Lung (tissue), 12 donors: ENCODE data around the gene SOBP. TPM values are rescaled to one million over a fixed set of nuclear protein-coding genes. Genes with fewer than 3 reads are reported as not detected.

Experiments
- ATAC-seq: fragments of 200-7000 bp; cut with Tn5 transposase; one replicate; pipeline ENCODE4 v1.9.1; 2020; ENCODE audit warnings: moderate number of reproducible peaks; ENCODE audit not compliant: insufficient read depth, low FRiP score
- DNase-seq, 3 donors: peaks; one replicate each; pipeline ENCODE4 v3.0.0-alpha.2; 2013 to 2017
- H3K27ac ChIP-seq, 2 donors: one replicate each; pipeline ENCODE4 v1.5.1; 2013; ENCODE audit warnings: mild to moderate bottlenecking in 2 of 2, moderate library complexity in 2 of 2, control low read depth in 1 of 2, inconsistent platforms in 1 of 2, low read depth in 1 of 2, low read length in 1 of 2
- H3K27me3 ChIP-seq, 3 donors: one replicate each; pipeline ENCODE4 v1.5.1; 2013; ENCODE audit warnings: low read length in 2 of 3; ENCODE audit not compliant: control insufficient read depth in 3 of 3, insufficient read depth in 3 of 3
- H3K36me3 ChIP-seq, 4 donors: one replicate each; pipeline ENCODE4 v1.5.1; 2013; ENCODE audit warnings: low read length in 4 of 4, mild to moderate bottlenecking in 1 of 4, moderate library complexity in 1 of 4; ENCODE audit not compliant: control insufficient read depth in 4 of 4, insufficient read depth in 4 of 4
- H3K4me1 ChIP-seq, 5 donors: one replicate each; pipeline ENCODE4 v1.5.1; 2013; ENCODE audit warnings: low read length in 5 of 5, mild to moderate bottlenecking in 2 of 5, moderate library complexity in 1 of 5; ENCODE audit not compliant: control insufficient read depth in 5 of 5, insufficient read depth in 5 of 5
- H3K4me3 ChIP-seq: one replicate; pipeline ENCODE4 v1.5.1; 2013; ENCODE audit warnings: mild to moderate bottlenecking, control low read depth, moderate library complexity
- H3K9ac ChIP-seq, 2 donors: one replicate each; pipeline ENCODE4 v1.5.1; 2013; ENCODE audit warnings: low read length in 2 of 2, control low read depth in 1 of 2; ENCODE audit not compliant: insufficient read depth in 1 of 2
- H3K9me3 ChIP-seq, 4 donors: one replicate each; pipeline ENCODE4 v1.5.1; 2013; ENCODE audit warnings: low read length in 3 of 4, mild to moderate bottlenecking in 1 of 4, moderate library complexity in 1 of 4; ENCODE audit not compliant: control insufficient read depth in 4 of 4, insufficient read depth in 3 of 4
- CTCF ChIP-seq: IDR thresholded peaks from 2 replicates; pipeline ENCODE4 v1.5.1; 2012; ENCODE audit warnings: mild to moderate bottlenecking; ENCODE audit errors: control extremely low read depth, extremely low read depth
- WGBS, 2 donors: extraction: QIAGEN DNeasy Blood & Tissue Kit; methylation state at CpG; one replicate each; pipeline ENCODE4 v1.1.7; 2013; 5-methylcytosine and 5-hydroxymethylcytosine counted together
- polyA plus RNA-seq, 2 donors: library from polyadenylated mRNA; stranded (reverse); fragments of 200-250 nt; gene quantifications; one replicate each; pipeline ENCODE4 v1.2.1, GENCODE V29; 2013
- total RNA-seq, 2 donors: library from RNA; depleted of rRNA in 1 of 2; stranded (reverse); fragments of >200 nt in 1 of 2; gene quantifications; one replicate each; pipeline ENCODE4 v1.2.1, GENCODE V29; 2014 to 2021
- donor health status: control.
- donor health status: control.
- donor health status: Bipolar disorder and iron deficiency.
- donor health status: healthy.
- donor health status: DM: yes; HTN: yes; CAD: no.

Gene SOBP
- total and polyA plus RNA-seq, 4 donors: 1.6 to 14.5 (median 5.8) TPM

GRCh38 chr6:107655864-107656263 lies 165.9 kb downstream of the SOBP start:
- H3K36me3 ChIP-seq: no peaks in the 10 kb centered on the region
- H3K27ac ChIP-seq: no peak overlapping the region
- H3K9ac ChIP-seq: no peak overlapping the region
- H3K9me3 ChIP-seq: no peaks in the 10 kb centered on the region
- no peak overlapping the region for H3K4me3 ChIP-seq
- TF ChIP-seq CTCF: no peak
- ATAC-seq: no peak
- no peak for DNase-seq
- WGBS, 2 donors: 89 to 91% methylated on average over 2 of the region's 2 CpGs
- no peaks in the 10 kb centered on the region for H3K27me3 ChIP-seq
- H3K4me1 ChIP-seq: peaks cover 0 to 41% (median 12%) of the 10 kb centered on the region in 5 donors

- no peaks in the 10 kb centered on the region for H3K36me3 ChIP-seq
- H3K9me3 ChIP-seq: no peaks in the 10 kb centered on the region
- H3K9ac ChIP-seq: no peak overlapping the region
- H3K27me3 ChIP-seq: no peaks in the 10 kb centered on the region
- peaks cover 0 to 41% (median 12%) of the 10 kb centered on the region in 5 donors for H3K4me1 ChIP-seq
- H3K4me3 ChIP-seq: no peak overlapping the region
- DNase-seq (peak in 2 of 3 donors; percentile 36 to 52), ATAC-seq (no peak)
- no peak overlapping the region for H3K27ac ChIP-seq
- TF ChIP-seq CTCF: no peak
- 49 to 69% methylated on average over 1 of the region's 1 CpG for WGBS, 2 donors
These were observed 166.5 kb downstream of the SOBP start for GRCh38 chr6:107656401-107656800.

GRCh38 chr6:107656883-107657282 lies 167.0 kb downstream of the SOBP start:
- no peaks in the 10 kb centered on the region for H3K36me3 ChIP-seq
- H3K9me3 ChIP-seq: no peaks in the 10 kb centered on the region
- no peak for DNase-seq
- WGBS, 2 donors: 66 to 74% methylated on average over 8 of the region's 8 CpGs
- peaks cover 0 to 41% (median 12%) of the 10 kb centered on the region in 5 donors for H3K4me1 ChIP-seq
- no peak overlapping the region for H3K9ac ChIP-seq
- no peak overlapping the region for H3K27ac ChIP-seq
- H3K4me3 ChIP-seq: no peak overlapping the region
- TF ChIP-seq CTCF: no peak
- no peaks in the 10 kb centered on the region for H3K27me3 ChIP-seq
- ATAC-seq: no peak

GRCh38 chr6:107657373-107657754 lies 167.4 kb downstream of the SOBP start:
- no peaks in the 10 kb centered on the region for H3K36me3 ChIP-seq
- no peak overlapping the region for H3K27ac ChIP-seq
- no peaks in the 10 kb centered on the region for H3K27me3 ChIP-seq
- no peaks in the 10 kb centered on the region for H3K9me3 ChIP-seq
- no peak for DNase-seq
- H3K4me1 ChIP-seq: peaks cover 0 to 44% (median 12%) of the 10 kb centered on the region in 5 donors
- H3K9ac ChIP-seq: no peak overlapping the region
- no peak for ATAC-seq
- TF ChIP-seq CTCF: no peak
- no peak overlapping the region for H3K4me3 ChIP-seq
- 82 to 94% methylated on average over 3 of the region's 3 CpGs for WGBS, 2 donors
